VCaP (cell line): ENCODE measurements around the gene ST3GAL3.

Experiments used
- H3K27ac ChIP-seq: fragments of 450-650 bp; 2 replicates; pipeline ENCODE4 v1.5.1; 2017
- CTCF ChIP-seq: fragments of 450-650 bp; conservative IDR thresholded peaks from 2 replicates; pipeline ENCODE4 v1.5.1; 2017; ENCODE audit warnings: mild to moderate bottlenecking, moderate library complexity

ST3GAL3 gene

GRCh38 chr1:43802356-43802980 lies 95.1 kb downstream of the ST3GAL3 start:
- H3K27ac ChIP-seq, result no peak overlapping the region
- no peak for TF ChIP-seq CTCF

- no peak overlapping the region for H3K27ac ChIP-seq
- no peak for TF ChIP-seq CTCF
These were observed 95.8 kb downstream of the ST3GAL3 start for GRCh38 chr1:43803105-43803504.

GRCh38 chr1:43803646-43804045 lies 96.3 kb downstream of the ST3GAL3 start:
- TF ChIP-seq CTCF, result no peak
- H3K27ac ChIP-seq, result no peak overlapping the region

- no peak for TF ChIP-seq CTCF
- H3K27ac ChIP-seq, result no peak overlapping the region
These were observed 97.2 kb downstream of the ST3GAL3 start for GRCh38 chr1:43804569-43804968.

- no peak for TF ChIP-seq CTCF
- H3K27ac ChIP-seq, result no peak overlapping the region
These were observed 98.0 kb downstream of the ST3GAL3 start for GRCh38 chr1:43805340-43805739.

GRCh38 chr1:43806183-43806582 lies 98.8 kb downstream of the ST3GAL3 start:
- H3K27ac ChIP-seq, result no peak overlapping the region
- no peak for TF ChIP-seq CTCF

GRCh38 chr1:43809097-43809673 lies 101.8 kb downstream of the ST3GAL3 start:
- TF ChIP-seq CTCF, result no peak
- no peak overlapping the region for H3K27ac ChIP-seq
